DOHH2 (cell line): Measurements from ENCODE around the gene MYO15A.

ENCODE experiments used
- EZH2phosphoT487 ChIP-seq: fragments of 200-600 bp; sonication (generic); IDR thresholded peaks from 2 replicates; pipeline ENCODE4 v1.6.1; 2017; ENCODE audit warnings: borderline replicate concordance, mild to moderate bottlenecking, antibody characterized with exemption, low read length, moderate library complexity, mixed read lengths
- TF ChIP-seq, protein P1 (sequence below): fragments of 200-600 bp; sonication (generic); IDR thresholded peaks from one replicate; pipeline ENCODE4 v1.5.1; 2014; ENCODE audit warnings: antibody characterized with exemption, mild to moderate bottlenecking, low read depth, low read length; ENCODE audit not compliant: poor library complexity, severe bottlenecking

- TF ChIP-seq, protein P1, sequence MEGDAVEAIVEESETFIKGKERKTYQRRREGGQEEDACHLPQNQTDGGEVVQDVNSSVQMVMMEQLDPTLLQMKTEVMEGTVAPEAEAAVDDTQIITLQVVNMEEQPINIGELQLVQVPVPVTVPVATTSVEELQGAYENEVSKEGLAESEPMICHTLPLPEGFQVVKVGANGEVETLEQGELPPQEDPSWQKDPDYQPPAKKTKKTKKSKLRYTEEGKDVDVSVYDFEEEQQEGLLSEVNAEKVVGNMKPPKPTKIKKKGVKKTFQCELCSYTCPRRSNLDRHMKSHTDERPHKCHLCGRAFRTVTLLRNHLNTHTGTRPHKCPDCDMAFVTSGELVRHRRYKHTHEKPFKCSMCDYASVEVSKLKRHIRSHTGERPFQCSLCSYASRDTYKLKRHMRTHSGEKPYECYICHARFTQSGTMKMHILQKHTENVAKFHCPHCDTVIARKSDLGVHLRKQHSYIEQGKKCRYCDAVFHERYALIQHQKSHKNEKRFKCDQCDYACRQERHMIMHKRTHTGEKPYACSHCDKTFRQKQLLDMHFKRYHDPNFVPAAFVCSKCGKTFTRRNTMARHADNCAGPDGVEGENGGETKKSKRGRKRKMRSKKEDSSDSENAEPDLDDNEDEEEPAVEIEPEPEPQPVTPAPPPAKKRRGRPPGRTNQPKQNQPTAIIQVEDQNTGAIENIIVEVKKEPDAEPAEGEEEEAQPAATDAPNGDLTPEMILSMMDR = no peak
- no peak for TF ChIP-seq EZH2phosphoT487
These were observed 48.9 kb downstream of the MYO15A start for GRCh38 chr17:18157354-18157985.
